Stimulated activated CD4-positive, alpha-beta T cell treated with anti-CD3 and anti-CD28 coated beads, Interleukin-1b, Interleukin-23, amount 100 ng/mL, for 24 hours (primary cell): Measurements from ENCODE around the gene RNF207.

ENCODE experiments used
- DNase-seq, 4 experiments: peaks; one replicate each; pipeline ENCODE4 v3.0.0-alpha.2; 2020; ENCODE audit warnings: low read depth in 4 of 4, low spot score in 1 of 4

The RNF207 gene

GRCh38 chr1:6205849-6206519 is at the start of gene RNF207:
RNF207 (plus strand) TSS chr1:6206119; CDS start chr1:6206536, 417 bp downstream.
- DNase-seq, result peak in 3 of 4 experiments; percentile 42 to 70 (median 52)

- no peak for DNase-seq
Measured at GRCh38 chr1:6157132-6157527, 48.8 kb upstream of the RNF207 start.

GRCh38 chr1:6157528-6158174 is 48.3 kb upstream of the RNF207 start:
- DNase-seq, result peak in 2 of 4 experiments; percentile 15 to 38

GRCh38 chr1:6158181-6158580 is 47.7 kb upstream of the RNF207 start:
- DNase-seq, result no peak

GRCh38 chr1:6162341-6162740 is 43.6 kb upstream of the RNF207 start:
- no peak for DNase-seq

- no peak for DNase-seq
Measured at GRCh38 chr1:6162773-6163172, 43.1 kb upstream of the RNF207 start.

- DNase-seq, result no peak
Measured at GRCh38 chr1:6163191-6163972, 42.5 kb upstream of the RNF207 start.

GRCh38 chr1:6163973-6164617 is 41.8 kb upstream of the RNF207 start:
- no peak for DNase-seq

GRCh38 chr1:6165027-6165426 is 40.9 kb upstream of the RNF207 start:
- DNase-seq, result no peak

- DNase-seq, result no peak
Measured at GRCh38 chr1:6165441-6165985, 40.4 kb upstream of the RNF207 start.

- DNase-seq, result no peak
Measured at GRCh38 chr1:6166221-6166620, 39.7 kb upstream of the RNF207 start.

GRCh38 chr1:6166655-6167390 is 39.1 kb upstream of the RNF207 start:
- no peak for DNase-seq

- no peak for DNase-seq
Measured at GRCh38 chr1:6167391-6168303, 38.3 kb upstream of the RNF207 start.

- DNase-seq, result no peak
Measured at GRCh38 chr1:6168947-6169586, 36.9 kb upstream of the RNF207 start.

- DNase-seq, result no peak
Measured at GRCh38 chr1:6170116-6170741, 35.7 kb upstream of the RNF207 start.

GRCh38 chr1:6170742-6171201 is 35.1 kb upstream of the RNF207 start:
- DNase-seq, result no peak

GRCh38 chr1:6171548-6172124 is 34.3 kb upstream of the RNF207 start:
- DNase-seq, result no peak

- DNase-seq, result no peak
Measured at GRCh38 chr1:6172549-6172948, 33.4 kb upstream of the RNF207 start.
